SK-N-MC (cell line): ENCODE data around the gene NLRP7.
"Not testable (repeated sequence)": the region's sequence is repeated elsewhere in the genome, so short reads cannot be mapped to it uniquely, and the experiment has no call there.

ENCODE experiments used
- DNase-seq: peaks from one replicate; pipeline ENCODE4 v3.0.0-alpha.2; 2011; ENCODE audit warnings: low read depth, low spot score
- H3K27ac ChIP-seq: fragments of 200-600 bp; sonication (generic); 2 replicates; pipeline ENCODE4 v1.5.1; 2016; ENCODE audit warnings: mixed run types
- H3K36me3 ChIP-seq: fragments of 200-600 bp; sonication (generic); 2 replicates; pipeline ENCODE4 v1.6.1; 2017; ENCODE audit warnings: antibody characterized with exemption, low read length, mixed read lengths; ENCODE audit not compliant: insufficient read depth
- H3K4me3 ChIP-seq: fragments of 200-600 bp; sonication (generic); 2 replicates; pipeline ENCODE4 v1.5.1; 2016
- H3K9ac ChIP-seq: fragments of 200-600 bp; sonication (generic); 2 replicates; pipeline ENCODE4 v1.8.0; 2017; ENCODE audit warnings: mixed run types, mixed read lengths; ENCODE audit not compliant: insufficient read length
- H3K9me3 ChIP-seq: fragments of 200-600 bp; sonication (generic); 2 replicates; pipeline ENCODE4 v1.6.1; 2017; ENCODE audit warnings: low read depth, mild to moderate bottlenecking, antibody characterized with exemption, low read length, moderate library complexity, mixed read lengths
- EZH2 ChIP-seq: fragments of 200-600 bp; sonication (generic); IDR thresholded peaks from one replicate; pipeline ENCODE4 v1.6.1; 2017; ENCODE audit warnings: antibody characterized with exemption
- FOXP2 ChIP-seq: optimal IDR thresholded peaks from 2 replicates; pipeline ENCODE3; 2011; ENCODE audit warnings: mild to moderate bottlenecking, moderate library complexity; ENCODE audit not compliant: insufficient read depth; ENCODE audit errors: extremely low read length, control extremely low read depth
- POLR2AphosphoS5 ChIP-seq: IDR thresholded peaks from 2 replicates; pipeline ENCODE4 v1.6.1; 2012; ENCODE audit warnings: mild to moderate bottlenecking, low read depth, low read length, borderline replicate concordance

NLRP7 gene

DNA sequence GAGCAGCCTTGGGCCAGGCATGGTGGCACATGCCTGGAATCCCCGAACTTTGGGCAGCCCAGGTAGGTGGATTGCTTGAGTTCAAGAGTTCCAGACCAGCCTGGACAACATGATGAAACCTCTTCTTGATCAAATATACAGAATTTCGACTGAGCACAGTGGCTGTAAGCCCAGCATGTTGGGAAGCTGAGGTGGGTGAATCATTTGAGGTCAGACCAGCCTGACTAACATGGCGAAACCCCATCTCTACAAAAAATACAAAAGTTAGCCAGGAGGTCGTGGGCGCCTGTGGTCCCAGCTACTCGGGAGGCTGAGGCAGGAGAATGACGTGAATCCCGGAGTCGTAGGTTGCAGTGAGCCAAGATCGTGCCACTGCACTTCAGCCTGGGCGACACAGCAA, 8.0 kb upstream of the NLRP7 start:
- Histone ChIP-seq H3K27ac (no peak overlapping the region), H3K4me3 (no peak overlapping the region), H3K9ac (no peak overlapping the region), H3K36me3 (no peaks in the 10 kb centered on the region), H3K9me3 (no peaks in the 10 kb centered on the region)
- TF ChIP-seq POLR2AphosphoS5, result no peak
- TF ChIP-seq EZH2, result no peak
- TF ChIP-seq FOXP2, result no peak
- no peak for DNase-seq

DNA sequence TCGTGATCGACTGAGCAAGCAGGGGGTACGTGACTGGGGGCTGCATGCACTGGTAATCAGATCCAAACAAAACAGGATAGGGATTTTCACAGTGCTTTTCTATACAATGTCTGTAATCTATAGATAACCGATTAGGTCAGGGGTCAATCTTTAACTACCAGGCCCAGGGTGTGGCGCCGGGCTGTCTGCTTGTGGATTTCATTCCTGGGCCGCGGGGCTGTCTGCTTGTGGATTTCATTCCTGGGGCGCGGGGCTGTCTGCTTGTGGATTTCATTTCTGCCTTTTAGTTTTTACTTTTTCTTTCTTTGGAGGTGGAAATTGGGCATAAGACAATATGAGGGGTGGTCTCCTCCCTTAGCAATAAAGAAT, 6.0 kb upstream of the NLRP7 start:
- not testable (repeated sequence) for H3K4me3 ChIP-seq, DNase-seq, H3K9me3 ChIP-seq, H3K27ac ChIP-seq, H3K36me3 ChIP-seq, H3K9ac ChIP-seq

DNA sequence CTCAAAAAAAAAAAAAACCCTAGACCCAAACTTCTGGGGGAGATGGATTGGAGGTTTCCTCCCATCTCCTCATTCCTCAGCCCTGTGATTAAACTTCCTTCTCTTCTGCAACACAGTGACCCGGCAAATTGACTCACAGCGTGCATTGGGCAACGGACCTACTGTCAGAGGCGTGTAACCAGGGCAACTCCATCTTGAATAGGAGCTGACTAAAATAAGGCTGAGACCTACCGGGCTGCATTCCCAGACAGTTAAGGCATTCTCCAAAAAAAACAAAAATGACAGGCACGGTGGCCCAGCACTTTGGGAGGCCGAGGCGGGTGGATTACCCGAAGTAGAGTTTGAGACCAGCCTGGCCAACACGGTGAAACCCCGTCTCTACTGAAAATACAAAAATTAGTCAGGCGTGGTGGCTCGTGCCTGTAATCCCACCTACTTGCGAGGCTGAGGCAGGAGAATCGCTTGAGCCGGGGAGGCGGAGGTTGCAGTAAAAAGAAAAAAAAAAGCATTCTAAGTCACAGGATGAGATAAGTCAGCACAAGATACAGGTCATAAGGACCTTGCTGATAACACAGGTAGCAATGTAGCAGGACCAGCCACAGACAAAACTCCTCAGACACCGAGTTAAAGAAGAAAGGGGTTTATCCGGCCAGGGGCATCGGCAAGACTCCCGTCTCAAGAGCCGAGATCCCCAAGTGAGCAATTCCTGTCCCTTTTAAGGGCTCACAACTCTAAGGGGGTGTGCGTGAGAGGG, 5.4 kb upstream of the NLRP7 start:
- H3K36me3 ChIP-seq, result no peaks in the 10 kb centered on the region
- H3K9me3 ChIP-seq, result no peaks in the 10 kb centered on the region
- no peak overlapping the region for H3K27ac ChIP-seq
- TF ChIP-seq EZH2 (no peak), POLR2AphosphoS5 (no peak), FOXP2 (no peak)
- no peak for DNase-seq
- H3K9ac ChIP-seq, result no peak overlapping the region
- no peak overlapping the region for H3K4me3 ChIP-seq

DNA sequence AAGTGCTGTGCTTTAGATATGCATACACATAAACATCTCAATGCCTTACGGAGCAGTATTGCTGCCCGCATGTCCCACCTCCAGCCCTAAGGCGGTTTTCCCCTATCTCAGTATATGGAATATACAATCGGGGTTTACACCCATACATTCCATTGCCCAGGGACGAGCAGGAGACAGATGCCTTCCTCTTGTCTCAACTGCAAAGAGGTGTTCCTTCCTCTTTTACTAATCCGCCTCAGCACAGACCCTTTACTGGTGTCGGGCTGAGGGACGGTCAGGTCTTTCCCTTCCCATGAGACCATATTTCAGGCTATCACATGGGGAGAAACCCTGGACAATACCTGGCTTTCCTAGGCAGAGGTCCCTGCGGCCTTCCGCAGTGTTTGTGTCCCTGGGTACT, 3.2 kb upstream of the NLRP7 start:
- H3K27ac ChIP-seq, DNase-seq, H3K4me3 ChIP-seq: not testable (repeated sequence)

DNA sequence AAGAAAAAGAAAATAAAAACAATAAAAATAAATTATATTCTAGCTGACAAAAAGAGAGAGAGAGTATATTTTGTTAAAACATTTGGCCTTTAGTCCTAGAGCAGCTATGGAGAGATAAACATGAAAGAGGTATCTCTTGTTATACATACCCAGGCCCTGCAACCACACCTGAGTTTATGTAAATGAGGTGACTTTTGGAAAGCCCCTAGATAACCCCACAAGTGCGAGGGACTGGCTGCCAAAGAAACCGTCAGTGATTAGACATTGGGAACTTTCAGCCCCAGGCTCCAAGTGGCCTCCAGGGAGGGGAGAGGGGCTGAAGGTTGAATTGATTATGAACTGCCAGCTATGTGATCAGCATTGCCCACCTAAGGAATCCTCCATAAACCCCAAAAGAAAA, 2.1 kb upstream of the NLRP7 start:
- H3K9me3 ChIP-seq, result no peaks in the 10 kb centered on the region
- DNase-seq, result no peak
- TF ChIP-seq POLR2AphosphoS5 (no peak), EZH2 (no peak), FOXP2 (no peak)
- H3K27ac ChIP-seq, result no peak overlapping the region
- no peak overlapping the region for H3K4me3 ChIP-seq
- no peaks in the 10 kb centered on the region for H3K36me3 ChIP-seq
- no peak overlapping the region for H3K9ac ChIP-seq

More for the DNA sequence above, 3.2 kb upstream of the NLRP7 start:
- H3K9me3 ChIP-seq, H3K9ac ChIP-seq, H3K36me3 ChIP-seq: not testable (repeated sequence)

DNA sequence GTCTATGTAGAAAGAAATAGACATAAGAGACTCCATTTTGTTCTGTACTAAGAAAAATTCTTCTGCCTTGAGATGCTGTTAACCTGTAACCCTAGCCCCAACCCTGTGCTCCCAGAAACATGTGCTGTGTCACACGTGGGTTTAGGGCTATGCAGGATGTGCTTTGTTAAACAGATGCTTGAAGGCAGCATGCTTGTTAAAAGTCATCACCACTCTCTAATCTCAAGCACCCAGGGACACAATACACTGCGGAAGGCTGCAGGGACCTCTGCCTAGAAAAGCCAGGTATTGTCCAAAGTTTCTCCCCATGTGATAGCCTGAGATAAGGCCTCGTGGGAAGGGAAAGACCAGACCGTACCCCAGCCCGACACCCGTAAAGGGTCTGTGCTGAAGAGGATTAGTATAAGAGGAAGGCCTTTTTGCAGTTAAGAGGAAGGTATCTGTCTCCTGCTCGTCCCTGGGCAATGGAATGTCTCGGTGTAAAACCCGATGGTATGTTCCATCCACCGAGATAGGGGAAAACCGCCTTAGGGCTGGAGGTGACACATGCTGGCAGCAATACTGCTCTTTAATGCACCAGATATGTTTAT, 3.5 kb downstream of the NLRP7 start:
- H3K9me3 ChIP-seq, H3K4me3 ChIP-seq, H3K9ac ChIP-seq, DNase-seq, H3K36me3 ChIP-seq, H3K27ac ChIP-seq: not testable (repeated sequence)

DNA sequence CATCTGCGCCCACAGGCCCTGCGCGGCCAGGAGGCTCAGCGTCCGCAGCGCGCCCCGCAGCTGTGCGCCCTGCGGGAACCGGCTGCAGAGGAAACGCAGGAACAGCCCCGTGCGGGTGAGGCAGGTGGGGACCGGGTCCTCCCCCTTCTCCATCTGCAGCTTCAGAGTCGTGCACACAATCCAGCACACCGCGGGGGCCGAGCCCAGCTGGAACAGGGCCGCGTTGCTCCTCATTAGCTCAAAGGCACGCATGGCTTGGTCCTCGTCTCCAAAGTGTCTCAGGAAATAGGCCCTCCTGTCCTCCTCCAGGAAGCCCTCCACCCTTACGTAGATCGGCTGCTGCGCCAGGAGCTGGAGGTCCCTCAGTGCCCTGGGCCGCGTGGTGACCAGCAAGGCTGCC, 7.8 kb downstream of the NLRP7 start:
- H3K27ac ChIP-seq, H3K9ac ChIP-seq, H3K36me3 ChIP-seq: not testable (repeated sequence)

DNA sequence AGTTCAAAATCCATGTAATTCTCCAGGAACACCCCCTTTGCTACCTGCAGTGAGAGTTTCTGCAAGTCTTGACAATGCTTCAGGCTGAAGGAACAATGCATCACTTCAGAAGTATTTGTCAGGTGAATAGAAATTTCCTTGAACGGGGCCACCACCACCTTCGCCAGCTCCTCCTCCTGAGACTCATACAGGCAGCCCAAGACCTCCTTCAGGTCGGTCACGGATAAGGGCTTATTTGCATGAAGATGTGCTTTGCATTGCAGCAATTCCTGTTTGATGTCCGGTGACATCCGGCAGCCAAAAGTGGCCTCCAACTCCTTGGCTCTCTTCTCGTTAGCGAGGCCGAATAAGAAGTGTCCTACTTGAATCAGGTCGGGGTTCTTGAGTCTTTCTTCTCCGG, 8.4 kb downstream of the NLRP7 start:
- Histone ChIP-seq H3K36me3 (no peaks in the 10 kb centered on the region), H3K9me3 (no peaks in the 10 kb centered on the region), H3K27ac (no peak overlapping the region), H3K9ac (no peak overlapping the region), H3K4me3 (no peak overlapping the region)
- TF ChIP-seq FOXP2 (no peak), POLR2AphosphoS5 (no peak), EZH2 (no peak)
- no peak for DNase-seq

More for the DNA sequence above, 7.8 kb downstream of the NLRP7 start:
- not testable (repeated sequence) for H3K9me3 ChIP-seq, H3K4me3 ChIP-seq, DNase-seq

DNA sequence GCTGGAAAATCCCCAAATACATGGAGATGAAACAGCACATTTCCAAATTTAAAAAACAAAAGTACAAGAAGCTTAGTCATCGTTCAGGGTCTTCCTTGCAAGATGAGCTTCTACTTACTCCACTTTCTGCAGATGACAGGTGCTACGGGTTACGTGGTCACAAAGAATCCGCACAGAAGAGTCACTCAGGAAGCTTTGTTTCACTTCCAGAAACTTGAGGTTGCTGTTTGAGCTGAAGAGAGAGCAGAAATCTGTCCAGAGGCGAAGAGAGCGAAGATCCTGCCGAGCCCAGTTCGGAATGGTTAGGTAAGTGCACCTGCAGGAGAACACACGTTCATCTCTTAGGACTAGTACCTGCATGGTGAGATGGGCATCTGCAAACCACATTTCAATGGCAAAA, 9.4 kb downstream of the NLRP7 start:
- DNase-seq, result no peak
- Histone ChIP-seq H3K27ac (no peak overlapping the region), H3K9ac (no peak overlapping the region), H3K4me3 (no peak overlapping the region), H3K9me3 (no peaks in the 10 kb centered on the region), H3K36me3 (no peaks in the 10 kb centered on the region)
- TF ChIP-seq POLR2AphosphoS5 (no peak), EZH2 (no peak), FOXP2 (no peak)

DNA sequence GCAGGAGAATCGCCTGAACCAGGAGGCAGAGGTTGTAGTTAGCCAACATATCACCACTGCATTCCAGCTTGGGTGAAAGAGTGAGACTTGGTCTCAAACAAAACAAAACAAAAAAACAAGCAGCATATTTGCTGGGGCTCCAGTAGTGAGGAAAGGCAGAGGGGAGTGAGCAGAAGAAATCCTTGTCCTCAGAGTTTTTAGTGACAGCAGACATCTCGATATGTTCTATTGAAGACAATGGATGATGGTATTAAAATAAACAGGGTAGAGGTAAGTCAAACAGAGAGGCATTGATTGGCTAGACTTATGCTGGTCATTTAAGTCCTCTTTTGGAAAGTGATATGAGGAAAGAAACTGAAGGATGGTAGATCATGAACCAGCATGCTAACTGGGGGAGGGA, 19.0 kb downstream of the NLRP7 start:
- peaks cover 3% of the 10 kb centered on the region; the same call in 1 of the 2 replicates for H3K9me3 ChIP-seq
- no peak overlapping the region for H3K4me3 ChIP-seq
- no peak for TF ChIP-seq FOXP2
- no peak for TF ChIP-seq POLR2AphosphoS5
- no peak for TF ChIP-seq EZH2
- no peaks in the 10 kb centered on the region for H3K36me3 ChIP-seq
- no peak overlapping the region for H3K27ac ChIP-seq
- no peak for DNase-seq
- no peak overlapping the region for H3K9ac ChIP-seq
